A549 treated with Hydrocortisone at 1 μM for 4 hours (cell line): ENCODE data around the gene IGF2R. TPM values are rescaled to one million over a fixed set of nuclear protein-coding genes. Genes with fewer than 3 reads are reported as not detected.

Experiments used
- total RNA-seq: library from RNA; stranded (reverse); fragments of 200-300 nt; extraction: Qiagen RNA extraction; gene quantifications from 5 replicates; pipeline ENCODE4 v1.2.3, GENCODE V29; 2022

IGF2R gene
- total RNA-seq, result 27.4 to 41.2 TPM (median 29.0 TPM) in 5 replicates

GRCh38 chr6:159968295-159969203 is at the start of gene IGF2R:
TSS of gene IGF2R (plus strand) at chr6:159969082. CDS start at chr6:159969247, 165 bp downstream.

GRCh38 chr6:160121558-160121957 is 152.7 kb downstream of the IGF2R start, which contains the start of gene SLC22A1:
TSS of gene SLC22A1 (plus strand) at chr6:160121815. CDS start at chr6:160121936, 121 bp downstream.

Other genes with a start within 250 kb of the IGF2R start
- gene WTAP, start 241.6 kb upstream of the IGF2R start, total RNA-seq, result 67.4 to 70.9 TPM (median 68.0 TPM) in 5 replicates
- gene ACAT2, start 207.0 kb upstream of the IGF2R start, total RNA-seq, result 24.9 to 30.0 TPM (median 27.2 TPM) in 5 replicates
- 212 to 282 TPM (median 226 TPM) in 5 replicates for gene TCP1, start 179.5 kb upstream of the IGF2R start, total RNA-seq
- gene MRPL18, start 178.6 kb upstream of the IGF2R start, total RNA-seq, result 76.8 to 102 TPM (median 89.8 TPM) in 5 replicates
- 0.08 to 0.14 TPM in 2 of 5 replicates, not detected in the others for gene PNLDC1, start 168.8 kb upstream of the IGF2R start, total RNA-seq
- not detected in 5 replicates for gene MAS1, start 78.1 kb upstream of the IGF2R start, total RNA-seq
- gene SLC22A1, start 152.7 kb downstream of the IGF2R start, total RNA-seq, result 1.4 to 2.2 TPM (median 2.0 TPM) in 5 replicates